Upper lobe of right lung (tissue), 1 donor: ENCODE measurements around the gene TNFSF12. TPM values are rescaled to one million over a fixed set of nuclear protein-coding genes. Genes with fewer than 3 reads are reported as not detected.
A peak's percentile ranks its signal among the peaks of the same experiment; 100 is the strongest.

Experiments
- ATAC-seq: fragments of 200-7000 bp; cut with Tn5 transposase; one replicate; pipeline ENCODE4 v1.9.1; 2020; ENCODE audit warnings: mild to moderate bottlenecking, moderate library complexity
- DNase-seq: peaks from one replicate; pipeline ENCODE4 v3.0.0-alpha.2; 2020
- H3K27ac ChIP-seq: fragments of 200-600 bp; one replicate; pipeline ENCODE4 v1.8.0; 2022
- H3K27me3 ChIP-seq: fragments of 200-600 bp; one replicate; pipeline ENCODE4 v1.8.0; 2022; ENCODE audit warnings: mild to moderate bottlenecking
- H3K36me3 ChIP-seq: fragments of 200-600 bp; one replicate; pipeline ENCODE4 v1.8.0; 2022
- H3K4me1 ChIP-seq: fragments of 200-600 bp; one replicate; pipeline ENCODE4 v1.8.0; 2022
- H3K4me3 ChIP-seq: fragments of 200-600 bp; one replicate; pipeline ENCODE4 v1.8.0; 2022; ENCODE audit warnings: mild to moderate bottlenecking
- H3K9me3 ChIP-seq: fragments of 200-600 bp; one replicate; pipeline ENCODE4 v1.8.0; 2022
- intact Hi-C: fragments of 100-400 bp; cut with DNase I; formaldehyde crosslinking; loops from one replicate; pipeline ENCODE4 v1.11.0; 2022
- total RNA-seq: library from RNA; stranded (reverse); fragmentation: NEBNext Ultra II Directional; extraction: Animal tissue kit (Norgen Biotek cat#: 25700); gene quantifications from one replicate; pipeline ENCODE4 v1.2.1, GENCODE V29; 2021
- TF ChIP-seq, protein P1 (sequence below): fragments of 200-600 bp; IDR thresholded peaks from one replicate; pipeline ENCODE4 v1.8.0; 2022; ENCODE audit warnings: antibody characterized with exemption
- donor health status: DM: no; HTN: yes; CAD: no; lungs with severe emphysema.

Gene TNFSF12
- total RNA-seq, 1 donor from 2014 or later, result 75.7 TPM

DNA sequence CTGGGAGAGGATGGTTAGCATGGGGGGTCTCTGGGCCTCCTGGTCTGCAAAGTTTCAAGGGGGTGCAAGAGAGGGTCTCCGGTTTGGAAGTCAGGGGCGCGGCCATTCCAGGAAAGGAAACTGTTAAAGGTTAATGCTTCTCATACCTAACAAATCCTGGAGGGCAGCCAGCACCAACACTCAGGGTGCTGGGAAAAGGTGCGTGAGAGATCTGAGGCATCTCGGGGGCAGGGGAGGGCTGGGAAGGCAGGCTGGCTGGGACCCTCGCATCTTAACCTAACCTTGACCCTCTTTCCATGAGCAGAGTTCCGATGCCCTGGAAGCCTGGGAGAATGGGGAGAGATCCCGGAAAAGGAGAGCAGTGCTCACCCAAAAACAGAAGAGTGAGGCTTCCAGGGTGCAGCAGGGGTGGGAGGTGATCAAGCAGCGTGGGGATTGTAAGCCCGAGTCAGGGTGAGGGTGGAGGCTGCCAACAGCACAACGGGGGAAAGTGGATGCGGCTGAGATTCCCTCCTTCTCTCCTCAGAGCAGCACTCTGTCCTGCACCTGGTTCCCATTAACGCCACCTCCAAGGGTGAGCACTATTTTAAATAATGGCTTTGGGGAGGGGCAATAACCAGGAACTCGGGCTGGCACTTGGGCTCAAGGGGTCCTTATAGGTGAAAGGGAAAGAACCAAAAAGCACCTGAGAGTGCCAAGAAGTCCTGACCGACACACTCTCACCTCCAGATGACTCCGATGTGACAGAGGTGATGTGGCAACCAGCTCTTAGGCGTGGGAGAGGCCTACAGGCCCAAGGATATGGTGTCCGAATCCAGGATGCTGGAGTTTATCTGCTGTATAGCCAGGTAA is 10.7 kb downstream of the TNFSF12 start:
- TF ChIP-seq, protein P1, sequence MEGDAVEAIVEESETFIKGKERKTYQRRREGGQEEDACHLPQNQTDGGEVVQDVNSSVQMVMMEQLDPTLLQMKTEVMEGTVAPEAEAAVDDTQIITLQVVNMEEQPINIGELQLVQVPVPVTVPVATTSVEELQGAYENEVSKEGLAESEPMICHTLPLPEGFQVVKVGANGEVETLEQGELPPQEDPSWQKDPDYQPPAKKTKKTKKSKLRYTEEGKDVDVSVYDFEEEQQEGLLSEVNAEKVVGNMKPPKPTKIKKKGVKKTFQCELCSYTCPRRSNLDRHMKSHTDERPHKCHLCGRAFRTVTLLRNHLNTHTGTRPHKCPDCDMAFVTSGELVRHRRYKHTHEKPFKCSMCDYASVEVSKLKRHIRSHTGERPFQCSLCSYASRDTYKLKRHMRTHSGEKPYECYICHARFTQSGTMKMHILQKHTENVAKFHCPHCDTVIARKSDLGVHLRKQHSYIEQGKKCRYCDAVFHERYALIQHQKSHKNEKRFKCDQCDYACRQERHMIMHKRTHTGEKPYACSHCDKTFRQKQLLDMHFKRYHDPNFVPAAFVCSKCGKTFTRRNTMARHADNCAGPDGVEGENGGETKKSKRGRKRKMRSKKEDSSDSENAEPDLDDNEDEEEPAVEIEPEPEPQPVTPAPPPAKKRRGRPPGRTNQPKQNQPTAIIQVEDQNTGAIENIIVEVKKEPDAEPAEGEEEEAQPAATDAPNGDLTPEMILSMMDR, result no peak
- H3K9me3 ChIP-seq, result no peaks in the 10 kb centered on the region
- H3K4me3 ChIP-seq, result peak overlapping the region; percentile 91
- DNase-seq (peak; percentile 82), ATAC-seq (peak; percentile 0)
- peaks cover 13% of the 10 kb centered on the region for H3K36me3 ChIP-seq
- intact Hi-C loops, result no loop called here
- H3K4me1 ChIP-seq, result peaks cover 57% of the 10 kb centered on the region
- no peaks in the 10 kb centered on the region for H3K27me3 ChIP-seq
- H3K27ac ChIP-seq, result peak overlapping the region; percentile 96

DNA sequence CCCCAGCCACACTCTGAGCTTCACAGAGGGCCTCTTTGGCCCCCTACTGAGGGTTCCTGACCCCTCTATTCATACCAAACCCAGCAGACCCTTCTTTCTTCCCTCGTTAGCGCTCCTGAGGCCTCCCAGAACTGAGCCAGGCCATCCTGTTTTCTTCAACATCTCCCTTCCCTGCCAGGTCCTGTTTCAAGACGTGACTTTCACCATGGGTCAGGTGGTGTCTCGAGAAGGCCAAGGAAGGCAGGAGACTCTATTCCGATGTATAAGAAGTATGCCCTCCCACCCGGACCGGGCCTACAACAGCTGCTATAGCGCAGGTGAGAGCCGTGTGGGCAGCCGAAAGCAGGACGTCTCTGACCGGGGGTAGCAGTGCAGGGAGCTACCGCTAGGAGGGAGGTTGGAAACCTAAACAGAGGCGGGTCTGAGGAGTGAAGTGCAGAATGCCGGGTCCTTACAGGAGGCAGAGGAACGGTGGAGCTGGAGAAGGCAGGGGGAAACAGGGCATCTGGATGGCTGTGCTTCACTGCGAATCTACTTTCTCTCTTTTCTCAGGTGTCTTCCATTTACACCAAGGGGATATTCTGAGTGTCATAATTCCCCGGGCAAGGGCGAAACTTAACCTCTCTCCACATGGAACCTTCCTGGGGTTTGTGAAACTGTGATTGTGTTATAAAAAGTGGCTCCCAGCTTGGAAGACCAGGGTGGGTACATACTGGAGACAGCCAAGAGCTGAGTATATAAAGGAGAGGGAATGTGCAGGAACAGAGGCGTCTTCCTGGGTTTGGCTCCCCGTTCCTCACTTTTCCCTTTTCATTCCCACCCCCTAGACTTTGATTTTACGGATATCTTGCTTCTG is 11.5 kb downstream of the TNFSF12 start:
- Histone ChIP-seq H3K27ac (peak overlapping the region; percentile 96), H3K36me3 (peaks cover 22% of the 10 kb centered on the region), H3K4me3 (peak overlapping the region; percentile 91), H3K9me3 (no peaks in the 10 kb centered on the region), H3K4me1 (peaks cover 57% of the 10 kb centered on the region), H3K27me3 (no peaks in the 10 kb centered on the region)
- peak; percentile 83 for DNase-seq
- TF ChIP-seq, protein P1, result peak; percentile 46
- intact Hi-C loops, result no loop called here
- peak; percentile 37 for ATAC-seq

DNA sequence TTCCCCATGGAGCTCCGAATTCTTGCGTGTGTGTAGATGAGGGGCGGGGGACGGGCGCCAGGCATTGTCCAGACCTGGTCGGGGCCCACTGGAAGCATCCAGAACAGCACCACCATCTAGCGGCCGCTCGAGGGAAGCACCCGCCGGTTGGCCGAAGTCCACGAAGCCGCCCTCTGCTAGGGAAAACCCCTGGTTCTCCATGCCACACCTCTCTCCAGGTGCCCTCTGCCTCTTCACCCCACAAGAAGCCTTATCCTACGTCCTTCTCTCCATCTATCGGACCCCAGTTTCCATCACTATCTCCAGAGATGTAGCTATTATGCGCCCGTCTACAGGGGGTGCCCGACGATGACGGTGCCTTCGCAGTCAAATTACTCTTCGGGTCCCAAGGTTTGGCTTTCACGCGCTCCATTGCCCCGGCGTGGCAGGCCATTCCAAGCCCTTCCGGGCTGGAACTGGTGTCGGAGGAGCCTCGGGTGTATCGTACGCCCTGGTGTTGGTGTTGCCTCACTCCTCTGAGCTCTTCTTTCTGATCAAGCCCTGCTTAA is 12.2 kb downstream of the TNFSF12 start:
- Histone ChIP-seq H3K27me3 (no peaks in the 10 kb centered on the region), H3K36me3 (peaks cover 29% of the 10 kb centered on the region), H3K27ac (peak overlapping the region; percentile 96), H3K4me1 (peaks cover 57% of the 10 kb centered on the region), H3K9me3 (no peaks in the 10 kb centered on the region), H3K4me3 (peak overlapping the region; percentile 91)
- TF ChIP-seq, protein P1, result peak; percentile 85
- intact Hi-C loops, result no loop called here
- DNase-seq (peak; percentile 96), ATAC-seq (peak; percentile 73)

DNA sequence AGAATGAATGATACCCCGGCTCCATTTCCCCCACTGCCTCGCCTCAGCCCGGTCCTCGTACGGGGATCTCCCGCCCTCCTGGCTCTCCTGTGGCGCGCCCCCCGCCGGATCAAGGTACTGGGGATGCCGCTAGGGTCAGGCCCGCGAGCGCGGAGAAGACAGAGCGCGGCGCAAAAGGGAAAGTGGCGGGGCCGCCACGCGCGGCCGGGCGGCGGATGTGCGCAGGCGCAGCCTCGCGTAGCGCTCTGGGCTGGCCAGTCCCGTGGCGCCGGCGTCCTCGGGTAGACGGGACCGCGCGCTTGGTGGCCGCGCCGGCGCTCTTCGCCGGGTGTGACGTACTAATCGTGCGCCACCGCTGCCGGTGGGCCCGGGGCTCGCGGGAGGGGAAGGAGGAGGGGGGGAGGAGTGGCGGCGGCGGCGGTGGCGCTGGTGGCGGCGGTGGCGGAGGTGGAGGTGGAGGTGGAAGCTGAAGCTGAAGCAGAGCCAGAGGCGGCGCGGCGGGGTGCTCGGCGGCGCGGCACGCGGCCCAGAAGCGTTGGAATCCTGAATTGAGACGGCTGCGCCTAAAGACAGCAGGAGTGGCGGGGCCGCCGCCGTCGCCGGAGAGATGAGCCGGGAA is 12.8 kb downstream of the TNFSF12 start, which contains the start of gene SENP3:
Gene SENP3, plus strand, starts transcription at position 331 of the 619 bp plus-strand sequence. CDS start 1,158 bp downstream, outside the sequence.
- H3K27ac ChIP-seq, result peak within 1 kb of the TSS; percentile 96
- DNase-seq, result peak; percentile 96
- H3K4me3 ChIP-seq, result peak within 1 kb of the TSS; percentile 91
- peaks cover 35% of the 10 kb centered on the region for H3K36me3 ChIP-seq
- H3K27me3 ChIP-seq, result no peaks in the 10 kb centered on the region
- TF ChIP-seq, protein P1, result no peak
- H3K4me1 ChIP-seq, result peaks cover 55% of the 10 kb centered on the region
- intact Hi-C loops, result no loop called here
- H3K9me3 ChIP-seq, result no peaks in the 10 kb centered on the region
- peak; percentile 76 for ATAC-seq

DNA sequence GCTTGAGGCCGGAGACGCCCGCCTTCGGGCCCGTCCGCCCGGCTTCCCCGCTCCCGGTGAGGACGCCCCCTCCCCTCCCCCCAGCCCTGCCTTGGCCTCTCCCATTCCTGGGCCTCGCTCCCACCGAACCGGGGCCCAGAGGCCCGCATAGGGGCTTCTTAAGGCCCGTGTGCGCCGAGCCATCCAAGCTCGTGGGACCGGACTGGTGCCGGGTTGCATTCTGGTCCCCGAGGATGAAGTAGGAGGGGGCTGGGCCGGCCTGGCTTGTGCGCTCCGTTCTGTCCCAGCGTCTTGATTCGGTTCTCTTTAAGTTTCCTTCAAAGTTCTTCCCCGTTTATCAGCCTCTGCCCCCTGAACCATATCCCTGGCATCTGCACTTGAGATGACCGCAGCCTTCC is 13.3 kb downstream of the TNFSF12 start:
- intact Hi-C loops, result no loop called here
- no peaks in the 10 kb centered on the region for H3K27me3 ChIP-seq
- TF ChIP-seq, protein P1, result no peak
- H3K4me3 ChIP-seq, result peak overlapping the region; percentile 91
- no peaks in the 10 kb centered on the region for H3K9me3 ChIP-seq
- H3K4me1 ChIP-seq, result peaks cover 50% of the 10 kb centered on the region
- H3K27ac ChIP-seq, result peak overlapping the region; percentile 96
- DNase-seq (no peak), ATAC-seq (no peak)
- peaks cover 40% of the 10 kb centered on the region for H3K36me3 ChIP-seq
